IPS-15b (cell line): ENCODE data around the gene NTN1.

ENCODE experiments used
- H3K27me3 ChIP-seq: one replicate; pipeline ENCODE4 v1.6.1; 2013; ENCODE audit warnings: low read length; ENCODE audit not compliant: control insufficient read depth, insufficient read depth
- H3K36me3 ChIP-seq: one replicate; pipeline ENCODE4 v1.6.1; 2013; ENCODE audit warnings: low read length; ENCODE audit not compliant: control insufficient read depth, insufficient read depth
- H3K4me1 ChIP-seq: one replicate; pipeline ENCODE4 v1.6.1; 2013; ENCODE audit warnings: mild to moderate bottlenecking, low read length; ENCODE audit not compliant: control insufficient read depth, insufficient read depth
- H3K4me3 ChIP-seq: one replicate; pipeline ENCODE4 v1.5.1; 2013; ENCODE audit warnings: low read depth, low read length
- H3K9ac ChIP-seq: one replicate; pipeline ENCODE4 v1.6.1; 2013; ENCODE audit warnings: low read depth, mild to moderate bottlenecking, low read length
- H3K9me3 ChIP-seq: one replicate; pipeline ENCODE4 v1.6.1; 2013; ENCODE audit warnings: mild to moderate bottlenecking, low read length; ENCODE audit not compliant: control insufficient read depth, insufficient read depth

Gene NTN1

DNA sequence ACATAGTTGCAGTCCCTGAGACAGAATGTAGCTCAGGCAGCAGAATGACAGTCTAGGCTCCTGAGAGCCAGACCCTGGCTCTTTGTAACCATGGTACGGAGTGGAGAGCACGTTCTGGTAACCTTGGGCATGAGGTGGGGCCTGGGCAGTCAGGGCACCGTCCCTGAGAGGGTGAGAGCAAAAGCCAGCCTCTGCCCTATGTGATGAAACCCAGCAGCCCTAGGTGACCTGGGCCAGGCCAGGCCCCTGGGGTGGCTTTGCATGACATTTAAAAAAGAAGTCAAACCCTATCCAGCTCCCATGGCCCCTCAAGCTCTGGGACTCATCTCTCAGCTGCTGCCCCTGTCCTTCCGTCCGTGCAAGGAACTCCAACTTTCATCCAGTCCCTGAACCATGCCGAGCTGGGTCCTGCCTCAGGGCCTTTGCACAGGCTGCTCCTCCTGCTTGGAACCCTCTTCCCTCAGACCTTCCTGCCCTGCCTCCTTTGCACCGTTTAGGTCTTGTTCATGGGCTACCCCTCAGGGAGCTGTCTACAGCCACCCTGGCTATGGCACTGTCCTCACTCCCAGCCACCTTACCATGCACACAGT, 188.6 kb downstream of the NTN1 start:
- Histone ChIP-seq H3K9ac (no peak overlapping the region), H3K9me3 (no peaks in the 10 kb centered on the region), H3K4me1 (no peaks in the 10 kb centered on the region), H3K36me3 (no peaks in the 10 kb centered on the region), H3K4me3 (no peak overlapping the region), H3K27me3 (no peaks in the 10 kb centered on the region)

DNA sequence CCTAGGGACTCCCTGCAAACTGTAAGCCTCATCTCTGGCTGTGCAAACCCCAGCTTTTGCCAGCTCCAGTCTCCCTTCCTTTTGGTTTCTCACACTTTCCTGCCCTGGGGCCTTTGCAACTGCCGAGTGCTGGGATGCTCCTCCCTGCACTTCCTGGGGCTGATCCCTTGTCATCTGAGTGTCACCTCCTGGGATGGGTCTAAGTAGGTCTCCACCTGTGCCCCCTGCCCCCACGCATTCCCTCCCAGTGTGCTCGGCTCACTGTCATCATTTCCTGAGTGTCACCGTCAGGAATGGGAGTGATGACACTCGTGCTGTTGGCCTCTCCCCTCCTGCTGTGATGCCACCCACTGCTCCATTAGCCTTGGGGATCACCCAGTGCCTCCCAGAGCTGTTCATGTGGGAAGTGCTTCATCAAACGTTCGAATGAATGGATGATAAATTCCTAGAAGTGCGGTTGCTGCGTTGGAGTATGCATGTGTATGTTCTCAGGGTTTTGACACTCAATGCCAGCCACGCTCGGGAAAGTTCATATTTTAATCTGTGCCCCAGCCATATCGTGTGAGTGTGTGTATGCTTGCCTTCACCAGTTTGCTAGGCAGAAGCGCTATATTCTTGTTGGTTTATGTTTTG, 189.9 kb downstream of the NTN1 start:
- H3K36me3 ChIP-seq, result no peaks in the 10 kb centered on the region
- no peaks in the 10 kb centered on the region for H3K9me3 ChIP-seq
- H3K4me3 ChIP-seq, result no peak overlapping the region
- H3K27me3 ChIP-seq, result no peaks in the 10 kb centered on the region
- H3K9ac ChIP-seq, result no peak overlapping the region
- H3K4me1 ChIP-seq, result no peaks in the 10 kb centered on the region

DNA sequence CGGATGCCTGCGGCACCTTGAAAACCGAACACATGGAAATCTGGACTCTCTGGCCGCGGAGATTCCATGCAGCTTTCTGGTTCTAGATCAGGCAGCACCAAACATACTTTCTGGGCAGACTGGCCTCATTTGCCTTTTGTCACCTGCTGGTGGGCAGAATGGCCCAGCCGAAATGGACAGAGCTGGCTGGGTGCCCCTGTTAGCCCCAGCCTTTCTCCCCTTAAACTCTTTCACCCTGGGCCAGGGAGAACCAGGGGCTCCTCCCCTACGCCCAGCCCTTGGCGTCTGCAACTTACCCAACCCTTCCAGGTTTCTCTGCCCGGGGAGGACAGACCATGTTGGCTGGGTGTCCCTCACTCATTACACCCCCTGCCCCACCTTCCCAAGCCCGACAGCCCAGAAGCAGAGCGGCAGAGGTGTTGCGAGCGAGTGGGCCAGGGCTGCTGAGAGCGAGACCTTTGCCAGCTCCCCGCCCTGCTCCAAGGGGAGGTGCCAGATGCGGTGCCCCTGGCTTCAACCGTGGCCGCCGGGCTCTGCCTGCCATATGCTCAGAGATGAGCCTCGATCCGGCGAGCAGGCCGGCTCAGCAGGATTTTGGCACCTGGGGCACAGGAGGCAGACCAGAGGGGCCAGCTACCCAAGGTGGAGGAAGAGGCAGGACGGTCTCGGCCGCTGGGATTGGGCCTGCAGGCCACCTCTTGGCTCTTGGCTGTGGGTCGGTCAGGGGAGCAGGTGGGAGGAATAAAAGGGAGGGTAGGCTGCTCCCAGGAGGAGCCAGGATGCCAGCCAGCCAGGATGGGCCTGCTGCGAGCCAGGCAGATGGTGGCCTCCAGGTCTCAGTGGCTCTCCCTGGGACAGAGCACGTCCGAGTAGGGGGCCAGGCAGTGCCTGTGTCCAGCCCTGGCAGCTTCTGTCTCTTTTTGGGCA, 191.3 kb downstream of the NTN1 start:
- no peak overlapping the region for H3K9ac ChIP-seq
- no peaks in the 10 kb centered on the region for H3K36me3 ChIP-seq
- H3K27me3 ChIP-seq, result no peaks in the 10 kb centered on the region
- no peaks in the 10 kb centered on the region for H3K9me3 ChIP-seq
- H3K4me1 ChIP-seq, result no peaks in the 10 kb centered on the region
- H3K4me3 ChIP-seq, result no peak overlapping the region

DNA sequence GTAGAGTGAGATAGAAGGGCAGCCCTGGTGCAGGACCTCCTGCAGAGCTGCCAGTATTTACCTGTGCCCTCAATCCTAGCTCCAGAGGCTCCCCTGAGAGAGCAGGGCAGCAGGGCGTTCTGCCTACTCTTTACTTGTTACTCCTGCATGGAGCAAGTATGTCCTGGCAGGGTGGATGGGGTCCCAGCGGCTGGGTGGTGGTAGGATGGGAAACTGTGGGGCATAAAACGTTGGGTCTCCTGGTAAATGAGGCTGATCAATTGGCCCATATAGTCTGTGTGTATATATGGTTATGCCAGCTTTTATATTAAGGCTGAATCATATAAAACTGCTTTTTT, 192.0 kb downstream of the NTN1 start:
- no peaks in the 10 kb centered on the region for H3K9me3 ChIP-seq

DNA sequence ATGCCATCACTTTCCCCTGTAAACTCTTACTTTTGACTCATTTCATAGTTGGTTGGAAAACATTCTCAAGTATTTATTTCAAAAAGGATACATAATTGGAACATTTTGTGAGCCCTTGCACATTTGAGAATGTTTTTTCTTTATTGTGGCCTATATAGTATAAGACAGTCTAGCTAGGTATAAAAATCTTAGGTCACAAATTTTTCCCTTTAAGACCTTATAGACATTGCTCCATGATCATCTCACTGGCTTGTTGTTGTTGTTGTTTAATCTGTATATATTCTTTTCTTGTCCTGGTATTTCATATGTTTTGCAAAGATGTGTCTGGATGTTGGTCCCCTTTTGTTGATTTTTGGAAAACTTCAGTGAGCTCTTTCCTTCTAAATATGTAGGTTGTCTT, 194.2 kb downstream of the NTN1 start:
- Histone ChIP-seq H3K9me3 (no peaks in the 10 kb centered on the region), H3K36me3 (no peaks in the 10 kb centered on the region), H3K27me3 (no peaks in the 10 kb centered on the region), H3K4me3 (no peak overlapping the region), H3K9ac (no peak overlapping the region), H3K4me1 (no peaks in the 10 kb centered on the region)

More for the DNA sequence above, 192.0 kb downstream of the NTN1 start:
- H3K36me3 ChIP-seq, result no peaks in the 10 kb centered on the region
- H3K4me3 ChIP-seq, result no peak overlapping the region
- no peak overlapping the region for H3K9ac ChIP-seq
- no peaks in the 10 kb centered on the region for H3K27me3 ChIP-seq
- H3K4me1 ChIP-seq, result no peaks in the 10 kb centered on the region

DNA sequence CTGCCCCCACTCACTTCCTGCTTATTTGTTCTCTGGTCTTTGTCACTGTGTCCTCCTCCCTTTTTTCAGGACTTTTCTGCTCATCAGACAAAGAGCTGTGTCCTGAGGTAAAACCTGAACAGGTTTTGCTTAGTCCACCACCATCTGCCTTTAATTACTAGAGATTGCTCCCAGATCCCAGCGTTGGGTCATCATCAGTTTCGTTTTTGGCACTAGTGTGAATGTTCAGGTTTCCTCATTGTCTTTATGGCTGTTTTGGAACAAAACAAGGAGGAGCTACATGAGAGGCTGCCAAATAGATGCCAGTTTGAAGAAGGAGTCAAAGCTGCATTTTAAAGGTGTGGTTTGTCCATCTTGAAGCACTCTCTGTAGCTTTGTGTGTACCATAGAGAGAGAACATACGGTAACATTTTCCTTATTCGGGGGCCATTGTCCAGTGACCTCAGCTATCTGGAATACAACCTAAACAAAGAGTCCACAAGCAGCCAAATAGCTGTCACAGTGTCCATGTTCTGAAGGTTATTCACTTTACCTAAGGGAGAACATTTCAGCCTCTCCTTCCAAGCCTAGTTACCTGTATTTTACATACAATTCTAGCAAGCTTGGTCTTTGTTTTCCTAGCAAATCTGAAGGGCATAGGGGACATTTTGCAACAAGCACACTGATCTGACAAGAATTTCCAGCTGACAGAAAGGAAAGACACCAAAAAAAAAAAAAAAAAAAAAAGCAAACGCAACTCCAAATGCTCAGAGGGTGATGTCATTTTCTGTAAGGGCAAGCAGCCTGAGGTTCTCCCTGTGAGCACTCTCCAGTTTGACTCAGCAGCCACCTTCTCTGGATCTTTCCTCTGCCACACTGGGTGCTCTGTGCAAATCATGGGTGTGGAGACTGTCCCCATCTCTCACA, 196.1 kb downstream of the NTN1 start:
- no peak overlapping the region for H3K4me3 ChIP-seq
- H3K4me1 ChIP-seq, result no peaks in the 10 kb centered on the region
- H3K27me3 ChIP-seq, result no peaks in the 10 kb centered on the region
- H3K36me3 ChIP-seq, result no peaks in the 10 kb centered on the region
- H3K9me3 ChIP-seq, result no peaks in the 10 kb centered on the region
- no peak overlapping the region for H3K9ac ChIP-seq

DNA sequence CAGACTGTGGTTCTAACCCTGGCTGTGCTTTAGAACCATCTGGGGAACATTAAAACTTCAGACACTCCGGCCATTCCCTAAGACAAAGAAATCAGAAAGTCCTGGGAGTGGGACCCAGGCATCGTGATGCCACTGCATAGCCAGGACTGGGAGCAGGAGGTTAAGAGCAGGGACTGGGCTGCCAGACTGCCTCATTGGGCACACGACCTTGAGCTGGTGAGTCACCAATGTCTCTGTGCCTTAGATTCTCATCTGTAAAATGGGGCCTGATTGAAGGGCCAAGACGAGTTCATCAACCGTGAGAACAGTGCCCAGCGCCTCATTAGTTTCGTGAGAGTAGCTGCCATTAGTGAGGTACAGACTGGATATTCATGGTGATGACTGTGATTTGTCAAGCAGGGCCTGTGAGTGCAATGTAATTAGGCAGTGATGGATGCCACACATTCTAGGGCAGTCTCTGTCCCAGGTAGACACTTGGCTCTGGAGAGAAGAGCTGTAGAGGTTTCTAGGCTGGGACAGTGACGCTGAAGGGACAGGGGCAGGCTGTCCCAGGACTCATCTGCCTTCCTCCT, 196.8 kb downstream of the NTN1 start:
- Histone ChIP-seq H3K27me3 (no peaks in the 10 kb centered on the region), H3K9me3 (no peaks in the 10 kb centered on the region), H3K9ac (no peak overlapping the region), H3K4me1 (no peaks in the 10 kb centered on the region), H3K4me3 (no peak overlapping the region), H3K36me3 (no peaks in the 10 kb centered on the region)

DNA sequence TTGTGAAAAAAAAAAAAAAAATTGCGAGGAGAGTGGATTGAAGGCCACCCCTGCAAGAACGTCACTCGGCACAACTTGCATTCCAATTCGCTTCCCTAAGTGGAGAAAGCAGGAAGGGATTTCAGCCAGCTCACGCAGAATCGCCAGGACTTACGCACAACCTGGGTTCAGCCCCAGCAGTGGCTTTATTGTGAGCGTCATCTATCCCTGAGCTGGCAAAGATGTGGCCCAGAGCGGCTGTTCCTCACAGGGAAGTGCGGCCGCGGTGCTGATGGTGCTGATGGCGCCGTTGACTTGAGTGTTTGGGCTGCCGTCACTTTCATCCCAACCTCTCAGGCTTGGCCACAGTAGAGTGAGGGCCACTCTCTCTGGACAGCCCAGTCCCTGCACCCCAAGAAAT, 197.6 kb downstream of the NTN1 start:
- no peaks in the 10 kb centered on the region for H3K9me3 ChIP-seq
- H3K9ac ChIP-seq, result no peak overlapping the region
- H3K4me3 ChIP-seq, result no peak overlapping the region
- no peaks in the 10 kb centered on the region for H3K36me3 ChIP-seq
- no peaks in the 10 kb centered on the region for H3K4me1 ChIP-seq
- no peaks in the 10 kb centered on the region for H3K27me3 ChIP-seq

DNA sequence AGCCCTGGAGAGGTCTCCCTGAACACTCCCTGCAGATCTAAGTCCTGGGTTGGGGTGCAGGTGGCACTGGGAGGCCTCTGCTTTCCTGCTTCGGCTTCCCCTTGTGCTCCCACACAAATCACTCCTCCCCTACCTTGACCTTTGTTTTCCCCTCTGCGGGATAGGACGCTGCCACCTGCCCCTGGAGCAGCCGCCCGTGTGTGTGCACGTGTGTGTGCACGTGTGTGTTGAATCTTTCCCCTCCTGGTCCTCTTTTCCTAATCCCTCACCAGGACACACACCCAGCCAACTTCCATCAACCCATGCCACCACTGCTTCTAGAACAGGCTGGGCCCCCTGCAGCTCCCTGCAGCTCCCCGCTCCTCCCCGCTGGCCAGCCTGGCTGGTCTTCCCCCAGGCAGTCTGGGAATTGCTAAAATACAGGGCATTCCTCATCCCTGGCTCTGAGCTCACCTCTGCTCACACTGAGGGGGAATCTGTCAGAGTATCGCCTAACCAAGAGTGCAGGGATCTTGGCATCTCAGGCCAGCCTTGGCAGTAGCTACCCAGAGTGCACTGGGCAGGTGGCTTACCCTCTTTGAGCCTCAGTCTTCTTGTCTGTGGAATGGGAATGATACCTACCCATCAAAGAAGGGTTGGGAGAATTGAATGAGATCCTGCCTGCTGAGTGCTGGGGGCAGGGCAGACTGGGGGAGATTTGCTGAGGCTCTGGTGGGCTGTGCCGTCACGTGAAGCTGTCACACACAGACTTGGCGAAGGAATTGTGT, 198.5 kb downstream of the NTN1 start:
- no peak overlapping the region for H3K9ac ChIP-seq
- no peaks in the 10 kb centered on the region for H3K36me3 ChIP-seq
- H3K27me3 ChIP-seq, result no peaks in the 10 kb centered on the region
- H3K4me1 ChIP-seq, result no peaks in the 10 kb centered on the region
- no peaks in the 10 kb centered on the region for H3K9me3 ChIP-seq
- no peak overlapping the region for H3K4me3 ChIP-seq

DNA sequence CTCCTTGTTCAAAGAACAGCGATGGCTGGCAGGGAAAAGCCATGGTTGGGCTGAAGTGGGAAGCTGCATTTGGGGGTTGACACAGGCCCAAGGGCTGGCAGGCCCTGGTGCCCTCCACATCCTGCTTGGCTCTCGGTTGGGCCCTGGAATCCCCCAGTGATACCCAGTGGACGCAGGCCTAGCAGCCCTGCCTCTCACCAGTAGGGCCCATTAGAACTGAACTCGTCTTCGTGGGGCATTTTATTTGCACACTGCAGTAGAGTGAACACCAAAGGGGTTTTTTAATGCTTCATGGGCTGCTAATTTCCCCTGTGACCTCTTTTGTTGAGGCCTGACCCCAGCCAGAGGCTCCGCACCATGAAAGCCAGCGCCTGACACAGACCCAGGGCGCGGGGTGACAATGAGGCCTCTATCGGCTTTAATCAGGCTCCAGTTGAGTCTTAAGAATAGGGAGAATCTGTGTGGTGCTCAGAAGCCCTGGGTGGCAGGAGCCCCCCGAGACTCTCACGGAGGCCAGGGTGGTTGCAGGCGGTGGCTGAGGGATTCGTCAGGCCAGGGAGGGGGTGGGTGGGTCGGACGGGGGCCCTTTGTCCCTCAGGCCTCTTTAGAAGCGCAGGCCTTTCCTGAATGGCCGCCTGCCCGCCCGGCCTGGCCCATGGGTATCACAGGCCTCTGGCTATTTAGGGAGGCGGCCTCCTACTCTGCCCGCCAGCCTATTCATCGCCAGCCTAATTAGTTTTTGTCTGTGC, 199.3 kb downstream of the NTN1 start:
- H3K9ac ChIP-seq, result no peak overlapping the region
- no peak overlapping the region for H3K4me3 ChIP-seq
- no peaks in the 10 kb centered on the region for H3K4me1 ChIP-seq
- H3K36me3 ChIP-seq, result no peaks in the 10 kb centered on the region
- no peaks in the 10 kb centered on the region for H3K27me3 ChIP-seq
- no peaks in the 10 kb centered on the region for H3K9me3 ChIP-seq
